Measurements from ENCODE around the gene PVR. TPM values are rescaled to one million over a fixed set of nuclear protein-coding genes. Genes with fewer than 3 reads are reported as not detected.

The PVR gene
- total RNA-seq, 2 donors from 2014 or later: 21.2 to 31.6 TPM

DNA sequence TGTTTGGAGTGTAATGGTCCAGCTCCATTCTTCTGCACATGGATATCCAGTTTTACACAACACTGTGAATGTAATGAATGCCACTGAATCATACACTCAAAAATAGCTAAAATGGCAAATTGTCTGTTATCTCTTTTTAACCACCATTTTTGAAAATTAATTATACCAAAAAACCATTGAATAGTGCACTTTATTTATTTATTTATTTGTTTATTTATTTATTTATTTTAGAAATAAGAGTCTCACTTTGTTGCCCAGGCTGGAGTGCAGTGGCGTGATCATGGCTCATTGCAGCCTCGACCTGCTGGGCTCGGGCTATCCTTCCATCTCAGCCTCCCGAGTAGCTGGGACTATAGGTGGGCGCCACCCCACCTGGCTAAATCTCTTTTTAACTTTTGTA lies 20.3 kb downstream of the PVR start:
- Histone ChIP-seq H3K27me3 (ENCODE audit: control insufficient read depth, insufficient read depth, low read length, poor library complexity, severe bottlenecking) (no peaks in the 10 kb centered on the region), H3K27ac (ENCODE audit: low read depth, low read length) (no peak overlapping the region), H3K9ac (ENCODE audit: extremely low read depth, low read length, poor library complexity, severe bottlenecking) (no peak overlapping the region), H3K4me1 (ENCODE audit: control insufficient read depth, insufficient read depth, low read length) (no peaks in the 10 kb centered on the region), H3K4me3 (ENCODE audit: low read length) (no peak overlapping the region), H3K36me3 (ENCODE audit: control insufficient read depth, insufficient read depth, low read length) (peaks cover 41% of the 10 kb centered on the region), H3K9me3 (ENCODE audit: control insufficient read depth, low read length) (no peaks in the 10 kb centered on the region)
- no peak overlapping the region for H3K27ac Mint-ChIP-seq
- DNase-seq: no peak
- no peaks in the 10 kb centered on the region for H3K9me3 Mint-ChIP-seq
- H3K27me3 Mint-ChIP-seq (ENCODE audit: insufficient read depth): no peaks in the 10 kb centered on the region
- H3K4me1 Mint-ChIP-seq: peaks cover 5% of the 10 kb centered on the region
- no peak overlapping the region for H3K4me3 Mint-ChIP-seq
- TF ChIP-seq, protein P1, sequence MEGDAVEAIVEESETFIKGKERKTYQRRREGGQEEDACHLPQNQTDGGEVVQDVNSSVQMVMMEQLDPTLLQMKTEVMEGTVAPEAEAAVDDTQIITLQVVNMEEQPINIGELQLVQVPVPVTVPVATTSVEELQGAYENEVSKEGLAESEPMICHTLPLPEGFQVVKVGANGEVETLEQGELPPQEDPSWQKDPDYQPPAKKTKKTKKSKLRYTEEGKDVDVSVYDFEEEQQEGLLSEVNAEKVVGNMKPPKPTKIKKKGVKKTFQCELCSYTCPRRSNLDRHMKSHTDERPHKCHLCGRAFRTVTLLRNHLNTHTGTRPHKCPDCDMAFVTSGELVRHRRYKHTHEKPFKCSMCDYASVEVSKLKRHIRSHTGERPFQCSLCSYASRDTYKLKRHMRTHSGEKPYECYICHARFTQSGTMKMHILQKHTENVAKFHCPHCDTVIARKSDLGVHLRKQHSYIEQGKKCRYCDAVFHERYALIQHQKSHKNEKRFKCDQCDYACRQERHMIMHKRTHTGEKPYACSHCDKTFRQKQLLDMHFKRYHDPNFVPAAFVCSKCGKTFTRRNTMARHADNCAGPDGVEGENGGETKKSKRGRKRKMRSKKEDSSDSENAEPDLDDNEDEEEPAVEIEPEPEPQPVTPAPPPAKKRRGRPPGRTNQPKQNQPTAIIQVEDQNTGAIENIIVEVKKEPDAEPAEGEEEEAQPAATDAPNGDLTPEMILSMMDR (conservative IDR thresholded peaks at IDR 0.05): no peak
- WGBS, 2 experiments (ENCODE audit: insufficient coverage in 1 of 2, insufficient read length in 1 of 2): 91 to 100% methylated on average over 3 to 5 of the region's 5 CpGs
- peaks cover 36% of the 10 kb centered on the region for H3K36me3 Mint-ChIP-seq (ENCODE audit: low read depth)

DNA sequence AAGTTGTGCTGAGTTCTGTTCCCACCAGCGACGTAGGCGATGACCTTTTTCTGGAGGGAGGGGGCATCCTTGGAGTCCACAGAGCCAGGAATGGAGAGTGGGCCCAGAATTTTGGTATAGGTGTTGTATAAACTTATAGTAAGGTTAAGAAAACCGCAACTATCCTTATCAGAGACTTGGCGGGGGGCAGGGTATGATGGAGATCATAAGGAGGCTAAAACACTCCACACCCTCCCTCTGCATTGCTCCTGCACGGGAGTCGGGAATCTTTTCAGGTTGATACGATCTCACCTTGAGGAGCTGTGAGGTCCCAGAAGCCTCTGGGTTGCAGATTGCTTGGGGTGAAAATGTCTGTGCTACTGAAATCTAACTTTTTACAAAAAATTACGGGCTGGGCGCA lies 21.3 kb downstream of the PVR start:
- DNase-seq: no peak
- no peak overlapping the region for H3K4me3 Mint-ChIP-seq
- H3K27ac ChIP-seq (ENCODE audit: low read depth, low read length): no peak overlapping the region
- no peak overlapping the region for H3K9ac ChIP-seq (ENCODE audit: extremely low read depth, low read length, poor library complexity, severe bottlenecking)
- H3K27ac Mint-ChIP-seq: no peak overlapping the region
- TF ChIP-seq, protein P1 (conservative IDR thresholded peaks at IDR 0.05): no peak
- no peaks in the 10 kb centered on the region for H3K9me3 Mint-ChIP-seq
- H3K36me3 ChIP-seq (ENCODE audit: control insufficient read depth, insufficient read depth, low read length): peaks cover 32% of the 10 kb centered on the region
- peaks cover 28% of the 10 kb centered on the region for H3K36me3 Mint-ChIP-seq (ENCODE audit: low read depth)
- H3K27me3 Mint-ChIP-seq (ENCODE audit: insufficient read depth): no peaks in the 10 kb centered on the region
- no peaks in the 10 kb centered on the region for H3K27me3 ChIP-seq (ENCODE audit: control insufficient read depth, insufficient read depth, low read length, poor library complexity, severe bottlenecking)
- peaks cover 5% of the 10 kb centered on the region for H3K4me1 Mint-ChIP-seq
- 87 to 91% methylated on average over 8 to 10 of the region's 10 CpGs for WGBS, 2 experiments (ENCODE audit: insufficient coverage in 1 of 2, insufficient read length in 1 of 2)
- H3K4me3 ChIP-seq (ENCODE audit: low read length): no peak overlapping the region
- H3K9me3 ChIP-seq (ENCODE audit: control insufficient read depth, low read length): no peaks in the 10 kb centered on the region
- H3K4me1 ChIP-seq (ENCODE audit: control insufficient read depth, insufficient read depth, low read length): no peaks in the 10 kb centered on the region

DNA sequence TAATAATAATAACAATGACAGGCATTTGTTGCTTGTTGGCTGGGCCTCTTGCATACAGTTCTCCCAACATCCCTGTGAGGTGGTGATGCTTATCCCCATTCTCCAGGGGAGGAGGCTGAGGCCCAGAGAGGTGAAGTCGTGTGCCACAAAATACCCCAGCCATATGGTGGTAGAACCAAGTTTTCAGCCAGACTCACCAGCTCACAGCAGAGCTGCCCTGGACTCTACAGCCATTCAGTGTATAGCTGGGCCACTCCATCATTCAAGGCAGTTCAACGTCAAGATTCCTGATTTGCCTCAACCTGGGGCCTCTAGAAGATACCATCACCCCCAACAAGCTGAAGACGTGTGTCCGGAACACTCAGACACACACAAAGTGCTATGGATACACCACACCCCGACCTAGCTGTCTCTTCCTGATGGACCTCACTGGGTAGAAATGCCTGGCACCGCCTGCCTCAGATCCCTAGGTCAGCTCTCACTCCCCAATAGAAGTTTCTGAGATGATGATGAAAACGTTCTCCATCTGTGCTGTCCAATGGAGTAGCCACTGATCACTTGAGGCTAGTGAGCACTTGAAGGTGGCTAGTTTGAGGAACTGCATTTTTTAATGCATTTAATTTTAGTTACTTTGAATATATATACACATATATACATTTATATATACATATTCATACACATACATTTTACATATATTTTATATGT lies 23.3 kb downstream of the PVR start:
- Histone ChIP-seq H3K36me3 (ENCODE audit: control insufficient read depth, insufficient read depth, low read length) (peaks cover 13% of the 10 kb centered on the region), H3K4me1 (ENCODE audit: control insufficient read depth, insufficient read depth, low read length) (no peaks in the 10 kb centered on the region), H3K9me3 (ENCODE audit: control insufficient read depth, low read length) (no peaks in the 10 kb centered on the region), H3K4me3 (ENCODE audit: low read length) (no peak overlapping the region), H3K9ac (ENCODE audit: extremely low read depth, low read length, poor library complexity, severe bottlenecking) (no peak overlapping the region), H3K27ac (ENCODE audit: low read depth, low read length) (no peak overlapping the region), H3K27me3 (ENCODE audit: control insufficient read depth, insufficient read depth, low read length, poor library complexity, severe bottlenecking) (no peaks in the 10 kb centered on the region)
- Mint-ChIP-seq H3K9me3 (no peaks in the 10 kb centered on the region), H3K27ac (no peak overlapping the region), H3K4me1 (peaks cover 5% of the 10 kb centered on the region), H3K4me3 (no peak overlapping the region), H3K36me3 (ENCODE audit: low read depth) (peaks cover 15% of the 10 kb centered on the region), H3K27me3 (ENCODE audit: insufficient read depth) (no peaks in the 10 kb centered on the region)
- TF ChIP-seq, protein P1 (conservative IDR thresholded peaks at IDR 0.05): no peak
- WGBS, 2 experiments (ENCODE audit: insufficient coverage in 1 of 2, insufficient read length in 1 of 2): 83 to 98% methylated on average over 5 to 7 of the region's 7 CpGs
- DNase-seq: no peak

All from endodermal cell (in vitro differentiated cells).